EH (cell line): Measurements from ENCODE around the gene SH2D3A.
"Not testable (repeated sequence)": the region's sequence is repeated elsewhere in the genome, so short reads cannot be mapped to it uniquely, and the experiment has no call there.

Experiments
- DNase-seq: peaks from one replicate; pipeline ENCODE4 v3.0.0-alpha.2; 2015; ENCODE audit warnings: low read depth

SH2D3A gene

GRCh38 chr19:6761053-6761676 is 6.1 kb downstream of the SH2D3A start:
- no peak for DNase-seq

GRCh38 chr19:6760606-6761005 is 6.6 kb downstream of the SH2D3A start:
- no peak for DNase-seq

GRCh38 chr19:6754653-6755463 is 12.4 kb downstream of the SH2D3A start:
- DNase-seq, result no peak

- DNase-seq, result no peak
Observed at GRCh38 chr19:6754136-6754535, 13.1 kb downstream of the SH2D3A start.

- peak; percentile 77 for DNase-seq
Observed at GRCh38 chr19:6753178-6754031, 13.8 kb downstream of the SH2D3A start.

- DNase-seq, result no peak
Observed at GRCh38 chr19:6752256-6753177, 14.7 kb downstream of the SH2D3A start.

- no peak for DNase-seq
Observed at GRCh38 chr19:6751189-6751588, 16.0 kb downstream of the SH2D3A start.

GRCh38 chr19:6750062-6750461 is 17.2 kb downstream of the SH2D3A start:
- no peak for DNase-seq

GRCh38 chr19:6748543-6748942 is 18.7 kb downstream of the SH2D3A start:
- not testable (repeated sequence) for DNase-seq

- DNase-seq, result no peak
Observed at GRCh38 chr19:6745965-6746364, 21.3 kb downstream of the SH2D3A start.

GRCh38 chr19:6744381-6745301 is 22.6 kb downstream of the SH2D3A start:
- DNase-seq, result peak; percentile 96

GRCh38 chr19:6743714-6744380 is 23.4 kb downstream of the SH2D3A start:
- DNase-seq, result no peak

GRCh38 chr19:6743066-6743465 is 24.2 kb downstream of the SH2D3A start:
- DNase-seq, result no peak

GRCh38 chr19:6740589-6741343 is 26.5 kb downstream of the SH2D3A start:
- peak; percentile 50 for DNase-seq

- DNase-seq, result peak; percentile 48
Observed at GRCh38 chr19:6739883-6740588, 27.2 kb downstream of the SH2D3A start.

GRCh38 chr19:6739390-6739882 is 27.8 kb downstream of the SH2D3A start, which contains the start of gene TRIP10:
Gene TRIP10 (plus strand): TSS chr19:6739680. CDS start chr19:6739762, 82 bp downstream.
- DNase-seq, result peak; percentile 82

- DNase-seq, result no peak
Observed at GRCh38 chr19:6738787-6739389, 28.3 kb downstream of the SH2D3A start.
